MM.1S (cell line): ENCODE measurements around the gene ASPDH.

Experiments used
- DNase-seq: peaks from one replicate; pipeline ENCODE4 v3.0.0-alpha.2; 2015
- H2AFZ ChIP-seq: fragments of 300-600 bp; sonication (generic); 2 replicates; pipeline ENCODE4 v1.6.0; 2016; ENCODE audit warnings: antibody characterized with exemption, low read length
- H3F3A ChIP-seq: fragments of 300-600 bp; sonication (generic); 2 replicates; pipeline ENCODE4 v1.6.1; 2016; ENCODE audit warnings: mild to moderate bottlenecking, antibody characterized with exemption, low read length, moderate library complexity, mixed read lengths; ENCODE audit not compliant: insufficient read depth
- H3K27ac ChIP-seq: fragments of 300-600 bp; sonication (generic); 2 replicates; pipeline ENCODE4 v1.5.1; 2016; ENCODE audit warnings: mild to moderate bottlenecking, low read length
- H3K27me3 ChIP-seq: fragments of 300-600 bp; sonication (generic); replicated peaks from 2 replicates; pipeline ENCODE4 v1.6.0; 2016; ENCODE audit warnings: low read length; ENCODE audit not compliant: insufficient read depth
- H3K36me3 ChIP-seq: fragments of 300-600 bp; sonication (generic); replicated peaks from 2 replicates; pipeline ENCODE4 v1.6.1; 2016; ENCODE audit warnings: mild to moderate bottlenecking, low read length, mixed read lengths; ENCODE audit not compliant: insufficient read depth
- H3K4me1 ChIP-seq: fragments of 300-600 bp; sonication (generic); 2 replicates; pipeline ENCODE4 v1.6.1; 2016; ENCODE audit warnings: low read length, mixed read lengths
- H3K4me2 ChIP-seq: fragments of 300-600 bp; sonication (generic); 2 replicates; pipeline ENCODE4 v1.6.0; 2016; ENCODE audit warnings: low read depth, low read length
- H3K4me3 ChIP-seq: fragments of 300-600 bp; sonication (generic); 2 replicates; pipeline ENCODE4 v1.5.1; 2016; ENCODE audit warnings: low read length, mixed read lengths
- H3K79me2 ChIP-seq: fragments of 300-600 bp; sonication (generic); 2 replicates; pipeline ENCODE4 v1.6.1; 2016; ENCODE audit warnings: mixed run types, low read length, mixed read lengths
- H3K9ac ChIP-seq: fragments of 300-600 bp; sonication (generic); 2 replicates; pipeline ENCODE4 v1.6.1; 2016; ENCODE audit warnings: low read length, mixed read lengths
- H3K9me2 ChIP-seq: fragments of 300-600 bp; sonication (generic); replicated peaks from 2 replicates; pipeline ENCODE4 v1.6.1; 2016; ENCODE audit warnings: mild to moderate bottlenecking, low read length, mixed read lengths; ENCODE audit not compliant: insufficient read depth
- H3K9me3 ChIP-seq: fragments of 300-600 bp; sonication (generic); replicated peaks from 2 replicates; pipeline ENCODE4 v1.6.1; 2016; ENCODE audit warnings: mild to moderate bottlenecking, low read length, mixed read lengths; ENCODE audit not compliant: insufficient read depth
- H4K20me1 ChIP-seq: fragments of 300-600 bp; sonication (generic); 2 replicates; pipeline ENCODE4 v1.6.1; 2016; ENCODE audit warnings: mild to moderate bottlenecking, low read length, moderate library complexity, mixed read lengths; ENCODE audit not compliant: insufficient read depth
- CTCF ChIP-seq: fragments of 300-600 bp; sonication (generic); IDR thresholded peaks from 2 replicates; pipeline ENCODE4 v1.5.1; 2016; ENCODE audit warnings: antibody characterized with exemption, low read length, mixed read lengths
- EZH2 ChIP-seq: fragments of 300-600 bp; sonication (generic); optimal IDR thresholded peaks from 2 replicates; pipeline ENCODE3; 2017; ENCODE audit warnings: low read depth, mild to moderate bottlenecking, antibody characterized with exemption, low read length, mixed read lengths
- EZH2phosphoT487 ChIP-seq: fragments of 300-600 bp; sonication (generic); IDR thresholded peaks from 2 replicates; pipeline ENCODE4 v1.6.1; 2018; ENCODE audit warnings: antibody characterized with exemption, low read length

The ASPDH gene

GRCh38 chr19:50507376-50507775 is 6.3 kb downstream of the ASPDH start:
- no peak overlapping the region for H3K9ac ChIP-seq
- no peak for TF ChIP-seq CTCF
- no peak for TF ChIP-seq EZH2
- TF ChIP-seq EZH2phosphoT487, result no peak
- DNase-seq, result no peak
- H3K27me3 ChIP-seq, result no peaks in the 10 kb centered on the region
- no peak overlapping the region for H3K27ac ChIP-seq
- no peaks in the 10 kb centered on the region for H3K9me2 ChIP-seq
- no peak overlapping the region for H3K4me3 ChIP-seq
- no peaks in the 10 kb centered on the region for H3K9me3 ChIP-seq
- no peaks in the 10 kb centered on the region for H4K20me1 ChIP-seq
- H2AFZ ChIP-seq, result no peak overlapping the region
- H3K4me1 ChIP-seq, result 0 out of 2 replicates have a peak, but pooled peaks cover 4% of the 10 kb centered on the region
- no peaks in the 10 kb centered on the region for H3F3A ChIP-seq
- H3K4me2 ChIP-seq, result no peak overlapping the region
- no peaks in the 10 kb centered on the region for H3K79me2 ChIP-seq
- no peaks in the 10 kb centered on the region for H3K36me3 ChIP-seq

- Histone ChIP-seq H4K20me1 (no peaks in the 10 kb centered on the region), H3F3A (no peaks in the 10 kb centered on the region), H3K79me2 (no peaks in the 10 kb centered on the region), H3K9ac (no peak overlapping the region), H2AFZ (no peak overlapping the region), H3K9me2 (no peaks in the 10 kb centered on the region), H3K36me3 (no peaks in the 10 kb centered on the region), H3K27me3 (no peaks in the 10 kb centered on the region), H3K9me3 (no peaks in the 10 kb centered on the region), H3K4me2 (no peak overlapping the region), H3K4me3 (no peak overlapping the region), H3K27ac (no peak overlapping the region), H3K4me1 (0 out of 2 replicates have a peak, but pooled peaks cover 4% of the 10 kb centered on the region)
- DNase-seq, result no peak
- TF ChIP-seq EZH2phosphoT487 (no peak), EZH2 (no peak)
These were observed 7.0 kb downstream of the ASPDH start for GRCh38 chr19:50506700-50507099.

- Histone ChIP-seq H3K9ac (no peak overlapping the region), H4K20me1 (no peaks in the 10 kb centered on the region), H2AFZ (no peak overlapping the region), H3K27me3 (no peaks in the 10 kb centered on the region), H3K27ac (no peak overlapping the region), H3K9me2 (no peaks in the 10 kb centered on the region), H3K4me3 (no peak overlapping the region), H3K4me1 (0 out of 2 replicates have a peak, but pooled peaks cover 4% of the 10 kb centered on the region), H3K79me2 (no peaks in the 10 kb centered on the region), H3K4me2 (no peak overlapping the region), H3F3A (no peaks in the 10 kb centered on the region), H3K9me3 (no peaks in the 10 kb centered on the region), H3K36me3 (no peaks in the 10 kb centered on the region)
- DNase-seq, result no peak
- TF ChIP-seq EZH2phosphoT487 (no peak), CTCF (no peak), EZH2 (no peak)
These were observed 7.7 kb downstream of the ASPDH start for GRCh38 chr19:50505856-50506611.
